Prostate gland (tissue), 2 donors: Measurements from ENCODE around the gene SLC25A44. TPM values are rescaled to one million over a fixed set of nuclear protein-coding genes. Genes with fewer than 3 reads are reported as not detected.

Experiments used
- DNase-seq: peaks from one replicate; pipeline ENCODE4 v3.0.0-alpha.2; 2019; ENCODE audit warnings: low spot score
- H3K27ac ChIP-seq, 2 donors: fragments of 200-600 bp; sonication (generic); 2 replicates each; pipeline ENCODE4 v1.5.1; 2017 to 2019
- H3K27me3 ChIP-seq: fragments of 200-600 bp; sonication (generic); replicated peaks from 2 replicates; pipeline ENCODE4 v1.5.1; 2019; ENCODE audit not compliant: insufficient read depth
- H3K36me3 ChIP-seq, 2 donors: fragments of 200-600 bp; sonication (generic); 1 replicate in 1 of 2; 2 replicates in 1 of 2; pipeline versions ENCODE4 v1.5.1 to v1.8.1; 2017 to 2019
- H3K4me1 ChIP-seq: fragments of 200-600 bp; sonication (generic); replicated peaks from 2 replicates; pipeline ENCODE4 v1.5.1; 2019
- H3K4me3 ChIP-seq, 2 donors: fragments of 200-600 bp; sonication (generic); 2 replicates each; pipeline ENCODE4 v1.5.1; 2017 to 2019
- H3K9me3 ChIP-seq: fragments of 200-600 bp; sonication (generic); 2 replicates; pipeline ENCODE4 v1.5.1; 2017
- POLR2A ChIP-seq: fragments of 450-650 bp; IDR thresholded peaks from one replicate; pipeline ENCODE4 v1.6.1; 2016; ENCODE audit warnings: antibody characterized with exemption, mild to moderate bottlenecking
- POLR2AphosphoS5 ChIP-seq: sonication (generic); formaldehyde crosslinking; IDR thresholded peaks from one replicate; pipeline ENCODE4 v1.6.1; 2017; ENCODE audit warnings: antibody characterized with exemption
- WGBS: methylation state at CpG from one replicate; pipeline ENCODE4 v1.1.5; 2018; 5-methylcytosine and 5-hydroxymethylcytosine counted together
- intact Hi-C: fragments of 100-400 bp; cut with DNase I; formaldehyde crosslinking; loops from one replicate; pipeline ENCODE4 v1.14.2; 2022
- small RNA-seq, 2 donors: library from RNA; depleted of rRNA; stranded (forward); fragments of <200 nt; gene quantifications; one replicate each; pipeline ENCODE3, GENCODE V24; 2016
- total RNA-seq, 2 donors: library from RNA; depleted of rRNA; stranded (reverse); fragments of >200 nt; gene quantifications; one replicate each; pipeline ENCODE4 v1.1.0, GENCODE V29; 2016
- TF ChIP-seq, protein P1 (sequence below), 4 experiments: fragments of 200-600 bp in 2 of 4; fragments of 450-650 bp in 2 of 4; sonication (generic) in 2 of 4; IDR thresholded peaks; 1 replicate in 3 of 4; 2 replicates in 1 of 4; pipeline ENCODE4 v1.5.1; 2016 to 2019; ENCODE audit warnings: antibody characterized with exemption in 4 of 4, mild to moderate bottlenecking in 2 of 4, moderate library complexity in 2 of 4

The SLC25A44 gene
- total RNA-seq, 2 donors from 2014 or later, result 14.2 to 16.5 TPM

DNA sequence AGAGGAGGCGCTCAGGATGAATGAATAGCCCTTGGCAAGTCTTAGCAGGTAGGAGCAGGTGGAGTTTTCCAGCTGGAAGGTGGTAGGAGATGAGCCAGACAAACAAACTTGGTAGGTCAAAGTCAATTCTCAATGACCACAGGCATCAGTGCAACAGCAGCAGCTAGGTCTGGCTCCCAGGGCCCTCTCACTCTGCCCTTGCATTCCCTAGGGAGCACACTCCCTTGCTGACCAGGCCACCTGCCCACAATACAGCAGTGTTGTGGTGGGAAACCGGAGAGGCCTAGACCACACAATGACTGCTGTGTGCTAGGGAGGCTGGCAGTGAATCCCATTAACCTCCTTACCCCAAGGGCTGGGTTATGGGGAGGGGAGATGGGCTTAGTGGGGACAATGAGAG is 67.0 kb downstream of the SLC25A44 start:
- Histone ChIP-seq H3K9me3 (no peaks in the 10 kb centered on the region), H3K4me3 (no peak overlapping the region), H3K4me1 (no peaks in the 10 kb centered on the region), H3K36me3 (peaks cover 18 to 30% of the 10 kb centered on the region in 2 donors), H3K27ac (no peak overlapping the region), H3K27me3 (no peaks in the 10 kb centered on the region)
- intact Hi-C loops, result no loop called here
- no peak for DNase-seq
- WGBS, result 74% methylated on average over 2 of the region's 2 CpGs
- TF ChIP-seq POLR2A, result no peak
- TF ChIP-seq, protein P1, sequence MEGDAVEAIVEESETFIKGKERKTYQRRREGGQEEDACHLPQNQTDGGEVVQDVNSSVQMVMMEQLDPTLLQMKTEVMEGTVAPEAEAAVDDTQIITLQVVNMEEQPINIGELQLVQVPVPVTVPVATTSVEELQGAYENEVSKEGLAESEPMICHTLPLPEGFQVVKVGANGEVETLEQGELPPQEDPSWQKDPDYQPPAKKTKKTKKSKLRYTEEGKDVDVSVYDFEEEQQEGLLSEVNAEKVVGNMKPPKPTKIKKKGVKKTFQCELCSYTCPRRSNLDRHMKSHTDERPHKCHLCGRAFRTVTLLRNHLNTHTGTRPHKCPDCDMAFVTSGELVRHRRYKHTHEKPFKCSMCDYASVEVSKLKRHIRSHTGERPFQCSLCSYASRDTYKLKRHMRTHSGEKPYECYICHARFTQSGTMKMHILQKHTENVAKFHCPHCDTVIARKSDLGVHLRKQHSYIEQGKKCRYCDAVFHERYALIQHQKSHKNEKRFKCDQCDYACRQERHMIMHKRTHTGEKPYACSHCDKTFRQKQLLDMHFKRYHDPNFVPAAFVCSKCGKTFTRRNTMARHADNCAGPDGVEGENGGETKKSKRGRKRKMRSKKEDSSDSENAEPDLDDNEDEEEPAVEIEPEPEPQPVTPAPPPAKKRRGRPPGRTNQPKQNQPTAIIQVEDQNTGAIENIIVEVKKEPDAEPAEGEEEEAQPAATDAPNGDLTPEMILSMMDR (IDR thresholded peaks at IDR 0.05), result no peak
- TF ChIP-seq POLR2AphosphoS5, result no peak

Small RNAs within 50 kb of the gene (small RNA-seq; reads per million reads assigned to genes)
- 0 reads per million in 2 donors for gene RF00568

Other genes starting within 250 kb of the SLC25A44 start
- 10 to 100 TPM; 35.8 to 66.2 TPM for gene ARHGEF2, start 215.6 kb upstream of the SLC25A44 start, total RNA-seq
- 100 to 1,000 TPM; 201 to 229 TPM for gene SSR2, start 173.2 kb upstream of the SLC25A44 start, total RNA-seq
- 10 to 100 TPM; 27.0 to 43.6 TPM for gene UBQLN4, start 140.3 kb upstream of the SLC25A44 start, total RNA-seq
- 10 to 100 TPM; 48.0 to 91.4 TPM for gene LAMTOR2, start 139.3 kb upstream of the SLC25A44 start, total RNA-seq
- 100 to 1,000 TPM in 1 of 2 donors, 10 to 100 TPM in 1; 33.5 to 100 TPM for gene RAB25, start 132.9 kb upstream of the SLC25A44 start, total RNA-seq
- gene MEX3A, start 111.6 kb upstream of the SLC25A44 start, total RNA-seq, result 1 to 10 TPM; 3.3 to 5.7 TPM
- gene LMNA, start 79.4 kb upstream of the SLC25A44 start, total RNA-seq, result 100 to 1,000 TPM; 227 to 265 TPM
- gene SEMA4A, start 40.5 kb upstream of the SLC25A44 start, total RNA-seq, result 10 to 100 TPM; 22.9 to 44.9 TPM
- 100 to 1,000 TPM in 1 of 2 donors, 10 to 100 TPM in 1; 64.6 to 125 TPM for gene PMF1, start 18.9 kb downstream of the SLC25A44 start, total RNA-seq
- 1 to 10 TPM; 1.8 to 5.7 TPM for gene BGLAP, start 48.1 kb downstream of the SLC25A44 start, total RNA-seq
- 1 to 10 TPM; 2.8 to 8.6 TPM for gene PAQR6, start 54.0 kb downstream of the SLC25A44 start, total RNA-seq
- gene SMG5, start 88.7 kb downstream of the SLC25A44 start, total RNA-seq, result 100 to 1,000 TPM in 1 of 2 donors, 10 to 100 TPM in 1; 49.1 to 113 TPM
- 10 to 100 TPM; 20.7 to 34.3 TPM for gene TMEM79, start 90.2 kb downstream of the SLC25A44 start, total RNA-seq
- gene GLMP, start 101.6 kb downstream of the SLC25A44 start, total RNA-seq, result 100 to 1,000 TPM in 1 of 2 donors, 10 to 100 TPM in 1; 91.7 to 132 TPM
- gene VHLL, start 105.2 kb downstream of the SLC25A44 start, total RNA-seq, result 1 to 10 TPM in 1 of 2 donors, not detected in 1; 1.1 TPM
- gene CCT3, start 144.2 kb downstream of the SLC25A44 start, total RNA-seq, result 100 to 1,000 TPM; 144 to 167 TPM
- 10 to 100 TPM in 1 of 2 donors, not detected in 1; 58.7 TPM for gene TSACC, start 144.4 kb downstream of the SLC25A44 start, total RNA-seq
- under 1 TPM in 1 of 2 donors, not detected in 1; 0.85 TPM for gene RHBG, start 175.1 kb downstream of the SLC25A44 start, total RNA-seq